ENCODE results near the gene GOSR2. TPM values are rescaled to one million over a fixed set of nuclear protein-coding genes. Genes with fewer than 3 reads are reported as not detected.

The GOSR2 gene
- total RNA-seq, 1 experiment from 2014 or later, result 52.9 TPM

GRCh38 chr17:46916623-46917022, 6.3 kb upstream of the GOSR2 start:
- Histone ChIP-seq H3K9me3 (ENCODE audit: control insufficient read depth in 1 of 2, insufficient read depth in 1 of 2, low read depth in 1 of 2, low read length in 2 of 2) (no peaks in the 10 kb centered on the region), H3K27me3 (ENCODE audit: insufficient read depth, low read length) (no peaks in the 10 kb centered on the region), H3K4me1 (ENCODE audit: control insufficient read depth in 1 of 2, insufficient read depth in 2 of 2, low read length in 2 of 2) (peaks cover 0 to 10% of the 10 kb centered on the region in 2 experiments; a peak in 1 of 4 replicates), H4K20me1 (ENCODE audit: insufficient read depth) (no peaks in the 10 kb centered on the region), H3K27ac (ENCODE audit: low read depth, low read length) (no peak overlapping the region), H3K36me3 (ENCODE audit: control insufficient read depth in 1 of 2, insufficient read depth in 2 of 2, low read length in 2 of 2) (no peaks in the 10 kb centered on the region), H3K4me3 (replicated peaks in 1 of 2; ENCODE audit: low read depth in 1 of 2, low read length in 2 of 2) (no peak overlapping the region), H3K9ac (ENCODE audit: low read length) (no peak overlapping the region), H3K9me2 (ENCODE audit: insufficient read depth) (no peaks in the 10 kb centered on the region), H3K79me2 (ENCODE audit: insufficient read depth, low read length) (no peaks in the 10 kb centered on the region), H2AFZ (ENCODE audit: low read depth, low read length, poor library complexity, severe bottlenecking) (no peak overlapping the region), H3K4me2 (ENCODE audit: low read length) (no peak overlapping the region)
- DNase-seq (ENCODE audit: low read depth, low spot score), result no peak
- CTCF ChIA-PET, result no interaction called here
- BruUV-seq (replicated peaks), result no TSS peak
- POLR2A ChIA-PET, result no interaction called here
- intact Hi-C loops (cut with micrococcal nuclease), result no loop called here
- no peak for ATAC-seq
- RAD21 ChIA-PET (ENCODE audit: low non-redundant PET in 1 of 2, low total read pairs in 2 of 2, uncharacterized antibody in 2 of 2, unreplicated experiment in 2 of 2), result no interaction called here
- no peak for TF ChIP-seq YY1 (IDR thresholded peaks at IDR 0.05; ENCODE audit: extremely low read depth, insufficient replicate concordance, low read depth, low read length)
- TF ChIP-seq TCF7L2 (IDR thresholded peaks at IDR 0.05; ENCODE audit: borderline replicate concordance, extremely low read depth, insufficient read depth, insufficient read length), result no peak
- TF ChIP-seq SP1 (IDR thresholded peaks at IDR 0.05; ENCODE audit: low read depth), result no peak

GRCh38 chr17:46917041-46917440, 5.9 kb upstream of the GOSR2 start:
- BruUV-seq (replicated peaks), result no TSS peak
- ChIA-PET RAD21 (ENCODE audit: low non-redundant PET in 1 of 2, low total read pairs in 2 of 2, uncharacterized antibody in 2 of 2, unreplicated experiment in 2 of 2) (no interaction called here), POLR2A (no interaction called here), CTCF (no interaction called here)
- Histone ChIP-seq H3K79me2 (ENCODE audit: insufficient read depth, low read length) (no peaks in the 10 kb centered on the region), H2AFZ (ENCODE audit: low read depth, low read length, poor library complexity, severe bottlenecking) (no peak overlapping the region), H3K4me1 (ENCODE audit: control insufficient read depth in 1 of 2, insufficient read depth in 2 of 2, low read length in 2 of 2) (peaks cover 0 to 10% of the 10 kb centered on the region in 2 experiments; a peak in 1 of 4 replicates), H3K9ac (ENCODE audit: low read length) (no peak overlapping the region), H3K4me2 (ENCODE audit: low read length) (no peak overlapping the region), H4K20me1 (ENCODE audit: insufficient read depth) (no peaks in the 10 kb centered on the region), H3K4me3 (replicated peaks in 1 of 2; ENCODE audit: low read depth in 1 of 2, low read length in 2 of 2) (no peak overlapping the region), H3K9me2 (ENCODE audit: insufficient read depth) (no peaks in the 10 kb centered on the region), H3K36me3 (ENCODE audit: control insufficient read depth in 1 of 2, insufficient read depth in 2 of 2, low read length in 2 of 2) (no peaks in the 10 kb centered on the region), H3K27me3 (ENCODE audit: insufficient read depth, low read length) (no peaks in the 10 kb centered on the region), H3K27ac (ENCODE audit: low read depth, low read length) (no peak overlapping the region), H3K9me3 (ENCODE audit: control insufficient read depth in 1 of 2, insufficient read depth in 1 of 2, low read depth in 1 of 2, low read length in 2 of 2) (no peaks in the 10 kb centered on the region)
- no peak for DNase-seq (ENCODE audit: low read depth, low spot score)
- intact Hi-C loops (cut with micrococcal nuclease), result no loop called here
- TF ChIP-seq ELF1 (IDR thresholded peaks at IDR 0.05; ENCODE audit: borderline replicate concordance, low read depth), result no peak
- no peak for TF ChIP-seq TCF7L2 (IDR thresholded peaks at IDR 0.05; ENCODE audit: borderline replicate concordance, extremely low read depth, insufficient read depth, insufficient read length)
- no peak for TF ChIP-seq EZH2phosphoT487 (IDR thresholded peaks at IDR 0.05; ENCODE audit: borderline replicate concordance)
- TF ChIP-seq POLR2AphosphoS5 (IDR thresholded peaks at IDR 0.05; ENCODE audit: low read depth, low read length), result no peak
- no peak for ATAC-seq

All from HCT116 (cell line).